Measurements from ENCODE around the gene GPS1. TPM values are rescaled to one million over a fixed set of nuclear protein-coding genes. Genes with fewer than 3 reads are reported as not detected.

The GPS1 gene
- total RNA-seq, 1 experiment from 2014 or later = 181 TPM

GRCh38 chr17:82106688-82107305, 55.1 kb downstream of the GPS1 start (continued):
- TF ChIP-seq STAT6 (CRISPR knock-in tag; conservative IDR thresholded peaks at IDR 0.05; ENCODE audit: low read depth) (no peak), SMAD4 (CRISPR knock-in tag; IDR thresholded peaks at IDR 0.05) (no peak), HMGXB4 (CRISPR knock-in tag; IDR thresholded peaks at IDR 0.05) (no peak), ZBTB43 (CRISPR knock-in tag; IDR thresholded peaks at IDR 0.05) (no peak), E2F5 (CRISPR knock-in tag; IDR thresholded peaks at IDR 0.05) (no peak), NFATC4 (CRISPR knock-in tag; IDR thresholded peaks at IDR 0.05) (no peak), NR1H2 (CRISPR knock-in tag; IDR thresholded peaks at IDR 0.05) (no peak)

Other genes starting within 250 kb of the GPS1 start
- gene GCGR, start 247.7 kb upstream of the GPS1 start, total RNA-seq (2021) = 0.85 to 1.4 TPM (median 1.4 TPM) in 3 replicates
- 126 to 144 TPM (median 131 TPM) in 3 replicates for gene MCRIP1, start 218.6 kb upstream of the GPS1 start, total RNA-seq (2021)
- gene PPP1R27, start 216.8 kb upstream of the GPS1 start, total RNA-seq (2021) = not detected in 3 replicates
- 343 to 380 TPM (median 360 TPM) in 3 replicates for gene P4HB, start 191.4 kb upstream of the GPS1 start, total RNA-seq (2021)
- gene ARHGDIA, start 180.6 kb upstream of the GPS1 start, total RNA-seq (2021) = 200 to 247 TPM (median 203 TPM) in 3 replicates
- gene ALYREF, start 160.3 kb upstream of the GPS1 start, total RNA-seq (2021) = 172 to 212 TPM (median 174 TPM) in 3 replicates
- 217 to 249 TPM (median 245 TPM) in 3 replicates for gene ANAPC11, start 160.2 kb upstream of the GPS1 start, total RNA-seq (2021)
- gene NPB, start 149.7 kb upstream of the GPS1 start, total RNA-seq (2021) = 1.9 to 2.1 TPM (median 1.9 TPM) in 3 replicates
- gene PCYT2, start 140.5 kb upstream of the GPS1 start, total RNA-seq (2021) = 24.7 to 31.4 TPM (median 26.3 TPM) in 3 replicates
- 19.5 to 24.2 TPM (median 20.9 TPM) in 3 replicates for gene SIRT7, start 133.7 kb upstream of the GPS1 start, total RNA-seq (2021)
- 24.2 to 29.8 TPM (median 24.3 TPM) in 3 replicates for gene MAFG, start 124.2 kb upstream of the GPS1 start, total RNA-seq (2021)
- 144 to 188 TPM (median 164 TPM) in 3 replicates for gene PYCR1, start 114.6 kb upstream of the GPS1 start, total RNA-seq (2021)
- gene MYADML2, start 104.7 kb upstream of the GPS1 start, total RNA-seq (2021) = 0.44 to 0.62 TPM (median 0.46 TPM) in 3 replicates
- gene NOTUM, start 90.7 kb upstream of the GPS1 start, total RNA-seq (2021) = 1.2 to 1.9 TPM (median 1.7 TPM) in 3 replicates
- 60.4 to 71.9 TPM (median 67.8 TPM) in 3 replicates for gene ASPSCR1, start 74.3 kb upstream of the GPS1 start, total RNA-seq (2021)
- gene CENPX, start 29.0 kb upstream of the GPS1 start, total RNA-seq (2021) = 107 to 121 TPM (median 110 TPM) in 3 replicates
- gene LRRC45, start 28.6 kb upstream of the GPS1 start, total RNA-seq (2021) = 30.5 to 38.1 TPM (median 32.5 TPM) in 3 replicates
- gene RAC3, start 20.2 kb upstream of the GPS1 start, total RNA-seq (2021) = 135 to 163 TPM (median 138 TPM) in 3 replicates
- gene DCXR, start 14.2 kb upstream of the GPS1 start, total RNA-seq (2021) = 114 to 130 TPM (median 120 TPM) in 3 replicates
- 40.9 to 42.3 TPM (median 41.6 TPM) in 3 replicates for gene RFNG, start 87 bp upstream of the GPS1 start, total RNA-seq (2021)
- gene DUS1L, start 13.9 kb downstream of the GPS1 start, total RNA-seq (2021) = 99.6 to 120 TPM (median 106 TPM) in 3 replicates
- gene FASN, start 46.3 kb downstream of the GPS1 start, total RNA-seq (2021) = 611 to 742 TPM (median 654 TPM) in 3 replicates
- 15.1 to 20.0 TPM (median 16.9 TPM) in 3 replicates for gene CCDC57, start 160.9 kb downstream of the GPS1 start, total RNA-seq (2021)
- gene SLC16A3, start 177.1 kb downstream of the GPS1 start, total RNA-seq (2021) = 28.7 to 65.3 TPM (median 58.5 TPM) in 3 replicates
- gene CSNK1D, start 221.8 kb downstream of the GPS1 start, total RNA-seq (2021) = 101 to 111 TPM (median 107 TPM) in 3 replicates